Activated naive CD8-positive, alpha-beta T cell treated with anti-CD3 and anti-CD28 coated beads, Interleukin-2, amount 10 ng/mL, durations not matched to agents 7 days and 5 days (primary cell): ENCODE measurements around the gene OPRM1. TPM values are rescaled to one million over a fixed set of nuclear protein-coding genes. Genes with fewer than 3 reads are reported as not detected.

Source experiments
- ATAC-seq: fragments of 150-1000 bp; cut with Tn5 transposase; one replicate; pipeline ENCODE4 v1.10.0; 2021; ENCODE audit warnings: low read depth, moderate library complexity
- POLR2A ChIA-PET: fragments of 350-600 bp; sonication (Branson Sonifier 250); formaldehyde crosslinking; loops from one replicate; lab custom pipeline; 2021; ENCODE audit warnings: antibody characterized with exemption; lab: Charles Lee
- DNase-seq: peaks from one replicate; pipeline ENCODE4 v3.0.0; 2021
- H3K27ac Mint-ChIP-seq: one replicate; pipeline ENCODE4 v1.8.0; 2022; ENCODE audit warnings: mild to moderate bottlenecking, mixed read lengths
- H3K27me3 Mint-ChIP-seq: one replicate; pipeline ENCODE4 v1.8.0; 2022; ENCODE audit warnings: mild to moderate bottlenecking, moderate library complexity, mixed read lengths
- H3K36me3 Mint-ChIP-seq: one replicate; pipeline ENCODE4 v1.8.0; 2021; ENCODE audit warnings: mild to moderate bottlenecking, mixed read lengths
- H3K4me1 Mint-ChIP-seq: one replicate; pipeline ENCODE4 v1.8.0; 2021; ENCODE audit warnings: mixed read lengths
- H3K4me3 Mint-ChIP-seq: one replicate; pipeline ENCODE4 v1.8.0; 2022; ENCODE audit warnings: mild to moderate bottlenecking, moderate library complexity, mixed read lengths
- H3K9me3 Mint-ChIP-seq: one replicate; pipeline ENCODE4 v1.8.0; 2021; ENCODE audit warnings: mixed read lengths
- total RNA-seq, 2 experiments: library from RNA; stranded (reverse); gene quantifications; one replicate each; pipeline ENCODE4 v1.2.3, GENCODE V29; 2021

OPRM1 gene
- total RNA-seq, 2 experiments from 2014 or later, result not detected

- DNase-seq, result no peak
- peaks cover 2% of the 10 kb centered on the region for H3K27me3 Mint-ChIP-seq
- POLR2A ChIA-PET, result no interaction called here
- no peaks in the 10 kb centered on the region for H3K4me1 Mint-ChIP-seq
- no peak for ATAC-seq
- H3K36me3 Mint-ChIP-seq, result no peaks in the 10 kb centered on the region
- H3K27ac Mint-ChIP-seq, result no peak overlapping the region
- no peaks in the 10 kb centered on the region for H3K9me3 Mint-ChIP-seq
- H3K4me3 Mint-ChIP-seq, result no peak overlapping the region
These were observed 99.8 kb downstream of the OPRM1 start for GRCh38 chr6:154138793-154139192.

GRCh38 chr6:154139892-154140291 lies 100.9 kb downstream of the OPRM1 start:
- H3K27ac Mint-ChIP-seq, result no peak overlapping the region
- POLR2A ChIA-PET, result no interaction called here
- no peak overlapping the region for H3K4me3 Mint-ChIP-seq
- H3K4me1 Mint-ChIP-seq, result no peaks in the 10 kb centered on the region
- DNase-seq, result no peak
- no peaks in the 10 kb centered on the region for H3K27me3 Mint-ChIP-seq
- no peaks in the 10 kb centered on the region for H3K36me3 Mint-ChIP-seq
- H3K9me3 Mint-ChIP-seq, result no peaks in the 10 kb centered on the region
- ATAC-seq, result no peak

- H3K27ac Mint-ChIP-seq, result no peak overlapping the region
- POLR2A ChIA-PET, result no interaction called here
- no peak overlapping the region for H3K4me3 Mint-ChIP-seq
- H3K9me3 Mint-ChIP-seq, result no peaks in the 10 kb centered on the region
- no peak for DNase-seq
- no peaks in the 10 kb centered on the region for H3K27me3 Mint-ChIP-seq
- ATAC-seq, result no peak
- no peaks in the 10 kb centered on the region for H3K36me3 Mint-ChIP-seq
- no peaks in the 10 kb centered on the region for H3K4me1 Mint-ChIP-seq
These were observed 101.7 kb downstream of the OPRM1 start for GRCh38 chr6:154140743-154141142.

- Mint-ChIP-seq H3K27me3 (peaks cover 3% of the 10 kb centered on the region), H3K9me3 (no peaks in the 10 kb centered on the region), H3K36me3 (no peaks in the 10 kb centered on the region), H3K27ac (no peak overlapping the region), H3K4me1 (no peaks in the 10 kb centered on the region), H3K4me3 (no peak overlapping the region)
- POLR2A ChIA-PET, result no interaction called here
- ATAC-seq (no peak), DNase-seq (no peak)
These were observed 104.7 kb downstream of the OPRM1 start for GRCh38 chr6:154143753-154144152.

- DNase-seq, result no peak
- Mint-ChIP-seq H3K9me3 (no peaks in the 10 kb centered on the region), H3K4me1 (peaks cover 23% of the 10 kb centered on the region), H3K27me3 (no peaks in the 10 kb centered on the region), H3K4me3 (no peak overlapping the region), H3K36me3 (peaks cover 4% of the 10 kb centered on the region), H3K27ac (no peak overlapping the region)
- ATAC-seq, result no peak
- POLR2A ChIA-PET, result no interaction called here
These were observed 115.4 kb downstream of the OPRM1 start for GRCh38 chr6:154154389-154154967.

GRCh38 chr6:154156135-154156896 lies 117.3 kb downstream of the OPRM1 start:
- H3K27ac Mint-ChIP-seq, result peak overlapping the region; percentile 93
- peaks cover 14% of the 10 kb centered on the region for H3K36me3 Mint-ChIP-seq
- peak; percentile 60 for DNase-seq
- H3K4me1 Mint-ChIP-seq, result peaks cover 23% of the 10 kb centered on the region
- H3K27me3 Mint-ChIP-seq, result no peaks in the 10 kb centered on the region
- peak overlapping the region; percentile 88 for H3K4me3 Mint-ChIP-seq
- peak; percentile 95 for ATAC-seq
- POLR2A ChIA-PET, result interaction anchor here (1.1 to 1.8 kb wide), 5 partner anchors 51 to 121 kb away, joined by 3 to 6 read pairs (median 4); no protein-coding TSS in a partner anchor
- no peaks in the 10 kb centered on the region for H3K9me3 Mint-ChIP-seq

GRCh38 chr6:154157082-154157481 lies 118.0 kb downstream of the OPRM1 start:
- POLR2A ChIA-PET, result interaction anchor here (0.7 to 1.8 kb wide), 8 partner anchors 51 to 352 kb away, joined by 3 to 6 read pairs (median 4); no protein-coding TSS in a partner anchor
- Mint-ChIP-seq H3K4me3 (peak overlapping the region; percentile 88), H3K27ac (peak overlapping the region; percentile 93), H3K27me3 (no peaks in the 10 kb centered on the region), H3K9me3 (no peaks in the 10 kb centered on the region), H3K4me1 (peaks cover 23% of the 10 kb centered on the region), H3K36me3 (peaks cover 14% of the 10 kb centered on the region)
- ATAC-seq, result no peak
- no peak for DNase-seq

- peaks cover 23% of the 10 kb centered on the region for H3K4me1 Mint-ChIP-seq
- peaks cover 14% of the 10 kb centered on the region for H3K36me3 Mint-ChIP-seq
These were observed 118.7 kb downstream of the OPRM1 start for GRCh38 chr6:154157706-154158105.

GRCh38 chr6:154159126-154159525 lies 120.1 kb downstream of the OPRM1 start:
- Mint-ChIP-seq H3K27ac (no peak overlapping the region), H3K9me3 (no peaks in the 10 kb centered on the region), H3K27me3 (no peaks in the 10 kb centered on the region), H3K4me1 (peaks cover 23% of the 10 kb centered on the region), H3K36me3 (peaks cover 14% of the 10 kb centered on the region), H3K4me3 (no peak overlapping the region)
- POLR2A ChIA-PET, result interaction anchor here (1.4 kb wide), 2 partner anchors 8 to 108 kb away, joined by 3 read pairs; no protein-coding TSS in a partner anchor
- DNase-seq (no peak), ATAC-seq (no peak)

More at GRCh38 chr6:154157706-154158105, 118.7 kb downstream of the OPRM1 start:
- DNase-seq (no peak), ATAC-seq (no peak)
- H3K9me3 Mint-ChIP-seq, result no peaks in the 10 kb centered on the region
- no peaks in the 10 kb centered on the region for H3K27me3 Mint-ChIP-seq
- H3K4me3 Mint-ChIP-seq, result peak overlapping the region; percentile 88
- POLR2A ChIA-PET, result interaction anchor here (0.6 to 1.8 kb wide), 9 partner anchors 50 to 352 kb away, joined by 3 to 6 read pairs (median 4); no protein-coding TSS in a partner anchor
- peak overlapping the region; percentile 93 for H3K27ac Mint-ChIP-seq

- Mint-ChIP-seq H3K9me3 (no peaks in the 10 kb centered on the region), H3K27ac (no peak overlapping the region), H3K27me3 (no peaks in the 10 kb centered on the region), H3K36me3 (peaks cover 26% of the 10 kb centered on the region), H3K4me1 (peaks cover 14% of the 10 kb centered on the region), H3K4me3 (no peak overlapping the region)
- DNase-seq, result no peak
- POLR2A ChIA-PET, result no interaction called here
- ATAC-seq, result no peak
These were observed 122.6 kb downstream of the OPRM1 start for GRCh38 chr6:154161689-154162088.

GRCh38 chr6:154164397-154164796 lies 125.4 kb downstream of the OPRM1 start:
- Mint-ChIP-seq H3K9me3 (no peaks in the 10 kb centered on the region), H3K27me3 (no peaks in the 10 kb centered on the region), H3K36me3 (peaks cover 37% of the 10 kb centered on the region), H3K4me1 (peaks cover 13% of the 10 kb centered on the region), H3K27ac (no peak overlapping the region), H3K4me3 (no peak overlapping the region)
- POLR2A ChIA-PET, result no interaction called here
- ATAC-seq (no peak), DNase-seq (no peak)

GRCh38 chr6:154165478-154165877 lies 126.4 kb downstream of the OPRM1 start:
- H3K9me3 Mint-ChIP-seq, result peaks cover 2% of the 10 kb centered on the region
- no peak overlapping the region for H3K4me3 Mint-ChIP-seq
- H3K27me3 Mint-ChIP-seq, result no peaks in the 10 kb centered on the region
- no peak overlapping the region for H3K27ac Mint-ChIP-seq
- peaks cover 38% of the 10 kb centered on the region for H3K36me3 Mint-ChIP-seq
- ATAC-seq (no peak), DNase-seq (no peak)
- POLR2A ChIA-PET, result no interaction called here
- peaks cover 19% of the 10 kb centered on the region for H3K4me1 Mint-ChIP-seq

GRCh38 chr6:154166140-154166539 lies 127.1 kb downstream of the OPRM1 start:
- Mint-ChIP-seq H3K27ac (no peak overlapping the region), H3K4me3 (no peak overlapping the region), H3K27me3 (no peaks in the 10 kb centered on the region), H3K4me1 (peaks cover 20% of the 10 kb centered on the region), H3K36me3 (peaks cover 37% of the 10 kb centered on the region), H3K9me3 (peaks cover 2% of the 10 kb centered on the region)
- DNase-seq (no peak), ATAC-seq (no peak)
- POLR2A ChIA-PET, result no interaction called here
